H1 (cell line): ENCODE results near the gene RNF214. TPM values are rescaled to one million over a fixed set of nuclear protein-coding genes. Genes with fewer than 3 reads are reported as not detected.

Experiments
- CTCF ChIA-PET: fragments of 300-600 bp; sonication (Branson Sonifier 250); formaldehyde crosslinking; loops from one replicate; lab custom pipeline; 2021; ENCODE audit not compliant: partially characterized antibody; lab: Charles Lee
- POLR2A ChIA-PET: fragments of 300-600 bp; sonication (Branson Sonifier 250); formaldehyde crosslinking; loops from one replicate; lab custom pipeline; 2021; ENCODE audit warnings: inconsistent platforms; ENCODE audit not compliant: partially characterized antibody; lab: Charles Lee
- DNase-seq, 2 experiments: peaks; one replicate each; pipeline versions ENCODE4 v3.0.0 to v3.0.0-alpha.2; 2010 to 2022; ENCODE audit warnings: low spot score in 2 of 2, low read depth in 1 of 2, mixed read lengths in 1 of 2
- FAIRE-seq: peaks from 2 replicates; lab custom pipeline; 2011; peaks lifted over from hg19 to GRCh38; lab: Jason Lieb, UNC
- H2AFZ ChIP-seq: 2 replicates; pipeline ENCODE4 v1.8.1; 2012; ENCODE audit warnings: low read length, inconsistent platforms
- H2AK5ac ChIP-seq: 2 replicates; pipeline ENCODE4 v1.6.1; 2013; ENCODE audit warnings: low read depth, low read length
- H2BK120ac ChIP-seq: replicated peaks from 2 replicates; pipeline ENCODE3; 2013; ENCODE audit warnings: low read depth, low read length, inconsistent platforms
- H2BK12ac ChIP-seq: 2 replicates; pipeline ENCODE4 v1.6.1; 2013; ENCODE audit warnings: low read depth, low read length
- H2BK15ac ChIP-seq: 2 replicates; pipeline ENCODE4 v1.6.1; 2013; ENCODE audit warnings: low read length
- H2BK20ac ChIP-seq: 2 replicates; pipeline ENCODE4 v1.6.1; 2013; ENCODE audit warnings: low read length
- H2BK5ac ChIP-seq: 2 replicates; pipeline ENCODE4 v1.6.1; 2013; ENCODE audit warnings: low read depth, low read length
- H3K14ac ChIP-seq: 2 replicates; pipeline ENCODE4 v1.6.1; 2013; ENCODE audit warnings: inconsistent platforms; ENCODE audit not compliant: insufficient read length
- H3K18ac ChIP-seq: 2 replicates; pipeline ENCODE4 v1.6.1; 2013; ENCODE audit warnings: low read length; ENCODE audit errors: extremely low read depth
- H3K23ac ChIP-seq: 2 replicates; pipeline ENCODE4 v1.6.1; 2013; ENCODE audit warnings: inconsistent platforms; ENCODE audit not compliant: insufficient read length
- H3K23me2 ChIP-seq: 2 replicates; pipeline ENCODE4 v1.6.1; 2013; ENCODE audit warnings: low read depth, low read length
- H3K27ac ChIP-seq: 2 replicates; pipeline ENCODE4 v1.6.1; 2011; ENCODE audit warnings: low read depth, low read length, inconsistent platforms
- H3K27me3 ChIP-seq, 4 experiments: replicated peaks in 1 of 4; 1 replicate in 1 of 4; 2 replicates in 3 of 4; pipeline versions ENCODE4 v1.6.1 to v1.8.1; 2011 to 2013; ENCODE audit warnings: low read length in 3 of 4, mild to moderate bottlenecking in 3 of 4, inconsistent platforms in 2 of 4, mixed read lengths in 2 of 4, moderate library complexity in 1 of 4; ENCODE audit not compliant: control insufficient read depth in 3 of 4, insufficient read depth in 3 of 4; ENCODE audit errors: extremely low read depth in 1 of 4
- H3K36me3 ChIP-seq, 4 experiments: 2 replicates each; pipeline versions ENCODE4 v1.6.1 to v1.8.1; 2011 to 2013; ENCODE audit warnings: mild to moderate bottlenecking in 4 of 4, low read length in 3 of 4, moderate library complexity in 2 of 4, control low read depth in 1 of 4, inconsistent platforms in 1 of 4; ENCODE audit not compliant: insufficient read depth in 4 of 4, control insufficient read depth in 2 of 4
- H3K4ac ChIP-seq: replicated peaks from 2 replicates; pipeline ENCODE3; 2013; ENCODE audit warnings: low read length, low read depth, mixed read lengths, inconsistent platforms; ENCODE audit not compliant: insufficient read length
- H3K4me1 ChIP-seq, 4 experiments: replicated peaks in 1 of 4; 1 replicate in 1 of 4; 2 replicates in 3 of 4; pipeline versions ENCODE4 v1.6.1 to v1.8.1; 2011 to 2013; ENCODE audit warnings: low read length in 3 of 4, inconsistent platforms in 2 of 4, mixed read lengths in 1 of 4; ENCODE audit not compliant: insufficient read depth in 4 of 4, control insufficient read depth in 3 of 4
- H3K4me2 ChIP-seq, 2 experiments: 2 replicates each; pipeline versions ENCODE4 v1.6.1 to v1.8.1; 2011 to 2013; ENCODE audit warnings: low read depth in 2 of 2, low read length in 2 of 2, control low read depth in 1 of 2, inconsistent platforms in 1 of 2, mild to moderate bottlenecking in 1 of 2; ENCODE audit not compliant: insufficient read depth in 1 of 2
- H3K4me3 ChIP-seq, 4 experiments: fragments of 200-600, 300-600 bp in 1 of 4; sonication (generic), shearing (Covaris generic), sonication (Bioruptor Twin) in 1 of 4; 2 replicates each; pipeline versions ENCODE4 v1.5.1 to v1.8.1; 2011 to 2016; ENCODE audit warnings: low read length in 4 of 4, low read depth in 3 of 4, control low read depth in 2 of 4, inconsistent platforms in 2 of 4, mild to moderate bottlenecking in 2 of 4, mixed read lengths in 1 of 4, moderate library complexity in 1 of 4; ENCODE audit not compliant: insufficient read depth in 2 of 4; ENCODE audit errors: extremely low read depth in 1 of 4
- H3K56ac ChIP-seq: replicated peaks from 2 replicates; pipeline ENCODE3; 2013; ENCODE audit warnings: low read depth, mild to moderate bottlenecking, mixed read lengths, low read length, inconsistent platforms; ENCODE audit not compliant: insufficient read length
- H3K79me1 ChIP-seq: 2 replicates; pipeline ENCODE4 v1.6.1; 2013; ENCODE audit warnings: low read depth, low read length, control low read depth
- H3K79me2 ChIP-seq, 2 experiments: 2 replicates each; pipeline versions ENCODE4 v1.6.1 to v1.8.1; 2012 to 2013; ENCODE audit warnings: low read length in 2 of 2, mild to moderate bottlenecking in 2 of 2, inconsistent platforms in 1 of 2; ENCODE audit not compliant: insufficient read depth in 2 of 2, control insufficient read depth in 1 of 2
- H3K9ac ChIP-seq, 4 experiments: replicated peaks in 1 of 4; 1 replicate in 1 of 4; 2 replicates in 3 of 4; pipeline versions ENCODE4 v1.6.1 to v1.8.1; 2011 to 2013; ENCODE audit warnings: low read depth in 3 of 4, low read length in 3 of 4, control low read depth in 2 of 4, mild to moderate bottlenecking in 2 of 4, moderate library complexity in 2 of 4, inconsistent platforms in 1 of 4; ENCODE audit errors: extremely low read depth in 1 of 4
- H3K9me3 ChIP-seq, 2 experiments: 2 replicates each; pipeline versions ENCODE4 v1.6.1 to v1.8.1; 2012 to 2013; ENCODE audit warnings: mild to moderate bottlenecking in 2 of 2, moderate library complexity in 2 of 2, control low read depth in 1 of 2, inconsistent platforms in 1 of 2, low read depth in 1 of 2, low read length in 1 of 2, mixed read lengths in 1 of 2; ENCODE audit not compliant: insufficient read depth in 2 of 2
- H4K20me1 ChIP-seq, 2 experiments: replicated peaks in 1 of 2; 2 replicates each; pipeline versions ENCODE3 to v1.8.1; 2011 to 2013; ENCODE audit warnings: inconsistent platforms in 2 of 2, low read length in 2 of 2, mild to moderate bottlenecking in 1 of 2; ENCODE audit not compliant: insufficient read depth in 2 of 2, control insufficient read depth in 1 of 2
- H4K5ac ChIP-seq: 2 replicates; pipeline ENCODE4 v1.6.1; 2013; ENCODE audit warnings: low read length, low read depth, mixed read lengths, inconsistent platforms; ENCODE audit not compliant: insufficient read length
- H4K8ac ChIP-seq: 2 replicates; pipeline ENCODE4 v1.8.0; 2013; ENCODE audit warnings: mild to moderate bottlenecking, moderate library complexity, low read length, inconsistent platforms; ENCODE audit not compliant: insufficient read depth; ENCODE audit errors: extremely low read depth
- H4K91ac ChIP-seq: replicated peaks from 2 replicates; pipeline ENCODE3; 2013; ENCODE audit warnings: low read length, mixed read lengths, inconsistent platforms; ENCODE audit not compliant: insufficient read length
- BACH1 ChIP-seq: IDR thresholded peaks from 2 replicates; pipeline ENCODE4 v1.6.1; 2012; ENCODE audit warnings: low read length, improper control_type of control experiment
- CBX5 ChIP-seq: fragments of 300-800, 300-1000 bp; sonication (generic); IDR thresholded peaks from 2 replicates; pipeline ENCODE4 v1.7.1; 2016; ENCODE audit warnings: antibody characterized with exemption, low read length, low read depth
- EGR1 ChIP-seq: IDR thresholded peaks from 2 replicates; pipeline ENCODE4 v1.6.1; 2011; ENCODE audit warnings: low read depth, low read length, borderline replicate concordance
- EP300 ChIP-seq, 2 experiments: IDR thresholded peaks; 1 replicate in 1 of 2; 2 replicates in 1 of 2; pipeline ENCODE4 v1.6.1; 2011 to 2012; ENCODE audit warnings: low read depth in 2 of 2, low read length in 2 of 2, mild to moderate bottlenecking in 2 of 2, borderline replicate concordance in 1 of 2, inconsistent platforms in 1 of 2, moderate library complexity in 1 of 2
- GTF2F1 ChIP-seq: IDR thresholded peaks from 2 replicates; pipeline ENCODE4 v1.6.1; 2012; ENCODE audit warnings: low read depth, low read length, improper control_type of control experiment, borderline replicate concordance
- JUN ChIP-seq: IDR thresholded peaks from 2 replicates; pipeline ENCODE4 v1.6.1; 2011; ENCODE audit warnings: low read depth, mild to moderate bottlenecking, improper control_type of control experiment, low read length
- RAD21 ChIP-seq, 2 experiments: IDR thresholded peaks in 1 of 2; conservative IDR thresholded peaks in 1 of 2; 2 replicates each; pipeline ENCODE4 v1.6.1; 2011; ENCODE audit warnings: low read depth in 2 of 2, low read length in 2 of 2, improper control_type of control experiment in 1 of 2, inconsistent platforms in 1 of 2, mild to moderate bottlenecking in 1 of 2, moderate library complexity in 1 of 2
- SP1 ChIP-seq: IDR thresholded peaks from 2 replicates; pipeline ENCODE4 v1.6.1; 2011; ENCODE audit warnings: low read depth, low read length
- TAF7 ChIP-seq: optimal IDR thresholded peaks from 2 replicates; pipeline ENCODE3; 2011; ENCODE audit warnings: low read depth, mild to moderate bottlenecking, inconsistent platforms, low read length, moderate library complexity, borderline replicate concordance
- TCF12 ChIP-seq: IDR thresholded peaks from 2 replicates; pipeline ENCODE4 v1.6.1; 2011; ENCODE audit warnings: low read depth, mild to moderate bottlenecking, low read length
- ZNF274 ChIP-seq: IDR thresholded peaks from 2 replicates; pipeline ENCODE4 v1.7.0; 2012; ENCODE audit warnings: low read length, borderline replicate concordance; ENCODE audit errors: extremely low read depth
- WGBS, 2 experiments: shearing (Covaris generic) in 1 of 2; methylation state at CpG; one replicate each; pipeline versions ENCODE4 v1.1.6 to v1.1.7; 2013 to 2015; ENCODE audit warnings: low lambda C conversion rate in 2 of 2, mixed read lengths in 2 of 2, inconsistent platforms in 1 of 2, low coverage in 1 of 2, missing lambda C conversion rate in 1 of 2; ENCODE audit not compliant: insufficient replicate concordance in 2 of 2, insufficient coverage in 1 of 2, insufficient read length in 1 of 2; ENCODE audit errors: extremely low coverage in 1 of 2, missing lambda C conversion rate in 1 of 2; 5-methylcytosine and 5-hydroxymethylcytosine counted together
- polyA plus RNA-seq, 7 experiments: library from polyadenylated mRNA; depleted of rRNA in 3 of 7; stranded (reverse) in 5 of 7; unstranded in 2 of 7; fragments of >200 nt in 5 of 7; fragments of 200-250 nt in 2 of 7; gene quantifications; 1 replicate in 5 of 7; 2 replicates in 1 of 7; 4 replicates in 1 of 7; pipeline versions ENCODE4 v1.2.1 to v1.2.3, GENCODE V29; 2011 to 2013; ENCODE audit warnings: missing spikeins in 2 of 7, mixed read lengths in 2 of 7
- total RNA-seq: library from RNA; stranded (reverse); fragmentation: NEBNext Ultra II Directional; extraction: Animal tissue kit (Norgen Biotek cat#: 25700); gene quantifications from 2 replicates; pipeline ENCODE4 v1.2.1, GENCODE V29; 2021

RNF214 gene
- total and polyA plus RNA-seq, 2 of the 8 experiments (the other 6 are each of a cell fraction or from before 2014, with no cell fraction given), result 34.9 to 35.6 TPM

DNA sequence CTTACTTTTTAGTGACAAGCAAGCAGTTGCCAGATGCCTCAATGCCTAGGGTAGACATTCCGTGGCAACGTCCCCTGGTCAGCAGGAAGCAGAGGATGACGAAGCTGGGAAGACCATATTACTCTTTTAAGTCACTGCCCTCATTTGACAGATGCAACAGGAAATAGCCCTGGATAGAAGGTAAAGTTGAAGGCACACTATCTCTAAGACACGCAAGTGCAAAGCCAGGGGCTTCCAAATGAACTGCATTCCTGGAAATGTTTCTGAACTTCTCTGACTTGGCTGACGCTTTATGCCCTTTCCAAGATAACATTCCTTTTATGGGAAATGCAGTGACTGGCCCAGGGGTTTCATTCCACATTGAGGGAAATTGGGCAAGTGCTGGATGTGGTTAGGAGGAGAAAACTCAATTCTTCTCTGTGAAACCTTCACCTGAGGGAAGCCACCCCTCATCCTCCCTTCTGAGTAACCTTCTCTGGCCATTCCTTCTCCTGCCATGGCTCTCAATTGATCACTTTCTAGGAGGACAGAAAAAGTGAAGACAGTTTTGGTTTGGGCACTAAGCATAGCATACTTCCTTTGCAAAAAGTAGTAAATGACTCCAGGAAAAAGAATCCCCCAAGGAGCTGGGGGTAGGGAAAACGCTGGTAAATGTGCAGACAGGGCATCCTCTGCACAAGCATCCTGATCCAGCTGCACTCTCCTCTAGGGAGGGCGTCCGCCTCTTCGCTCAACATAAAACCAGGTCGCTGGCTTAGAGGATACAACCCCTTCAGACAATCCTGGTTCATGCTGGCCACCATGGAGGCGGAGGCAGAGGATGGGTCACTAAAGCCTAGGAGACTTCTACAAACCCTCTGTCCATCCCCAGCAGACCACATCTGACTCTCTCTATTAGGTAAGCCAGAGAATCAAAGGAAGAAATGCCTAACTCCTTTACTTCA is 15.1 kb upstream of the RNF214 start:
- DNase-seq, result no peak
- Histone ChIP-seq H3K27me3 (no peaks in the 10 kb centered on the region), H3K79me2 (no peaks in the 10 kb centered on the region; a peak in 1 of 4 replicates), H3K23me2 (no peaks in the 10 kb centered on the region), H3K4me1 (no peaks in the 10 kb centered on the region), H3K18ac (no peak overlapping the region), H2BK20ac (no peak overlapping the region), H2BK120ac (no peak overlapping the region), H3K9ac (no peak overlapping the region), H3K36me3 (peaks cover 9 to 26% (median 18%) of the 10 kb centered on the region in 4 experiments; a peak in 7 of 8 replicates), H4K8ac (no peak overlapping the region), H3K27ac (no peak overlapping the region), H3K79me1 (no peaks in the 10 kb centered on the region), H3K56ac (no peak overlapping the region), H3K4ac (no peak overlapping the region), H3K23ac (no peak overlapping the region), H3K4me3 (no peak overlapping the region), H3K4me2 (no peak overlapping the region), H4K91ac (no peak overlapping the region), H4K20me1 (peaks cover 0 to 4% of the 10 kb centered on the region in 2 experiments), H4K5ac (no peak overlapping the region), H2BK5ac (no peak overlapping the region), H2BK12ac (no peak overlapping the region), H3K14ac (no peak overlapping the region), H2BK15ac (no peak overlapping the region), H2AFZ (no peak overlapping the region), H2AK5ac (no peak overlapping the region), H3K9me3 (no peaks in the 10 kb centered on the region)
- ChIA-PET CTCF (interaction anchor here (5.2 to 25.0 kb wide), 3 partner anchors 9 to 36 kb away, joined by 41 to 449 read pairs (median 359); partner anchors contain the start of genes SIDT2 and TAGLN), POLR2A (interaction anchor here (0.8 to 4.0 kb wide), 4 partner anchors 11 to 157 kb away, joined by 3 to 15 read pairs (median 3); no protein-coding TSS in a partner anchor)
- TF ChIP-seq BACH1 (no peak), EGR1 (no peak), JUN (no peak), TAF7 (no peak), CBX5 (no peak), RAD21 (IDR thresholded peaks at IDR 0.05 in 1 of 2, conservative IDR thresholded peaks at IDR 0.05 in 1 of 2; ENCODE audit: low read depth in 2 of 2, low read length in 2 of 2) (no peak), EP300 (IDR thresholded peaks at IDR 0.05; ENCODE audit: borderline replicate concordance in 1 of 2, low read depth in 2 of 2, low read length in 2 of 2) (no peak), TCF12 (no peak), ZNF274 (no peak), SP1 (no peak), GTF2F1 (no peak)
- 85% methylated on average over 11 of the region's 11 CpGs; no CpG with 5 or more reads in 1 of the 2 experiments for WGBS, 2 experiments
- no peak for FAIRE-seq
